Thoracic aorta (tissue), 2 donors: ENCODE results near the gene ARHGEF19. TPM values are rescaled to one million over a fixed set of nuclear protein-coding genes. Genes with fewer than 3 reads are reported as not detected.
A peak's percentile ranks its signal among the peaks of the same experiment; 100 is the strongest.

Experiments
- ATAC-seq: fragments of 150-250 bp; one replicate; pipeline ENCODE4 v1.8.0; 2017; ENCODE audit warnings: low read depth; ENCODE audit not compliant: insufficient number of reproducible peaks, low FRiP score
- DNase-seq: peaks from one replicate; pipeline ENCODE4 v3.0.0-alpha.2; 2020; ENCODE audit warnings: low spot score
- H3K27ac ChIP-seq, 2 donors: fragments of 200-600 bp; sonication (generic); 1 replicate in 1 of 2; 2 replicates in 1 of 2; pipeline ENCODE4 v1.5.1; 2016; ENCODE audit warnings: mild to moderate bottlenecking in 2 of 2, moderate library complexity in 2 of 2
- H3K27me3 ChIP-seq: fragments of 200-600 bp; sonication (generic); replicated peaks from 2 replicates; pipeline ENCODE4 v1.6.0; 2016; ENCODE audit warnings: mild to moderate bottlenecking; ENCODE audit not compliant: insufficient read depth
- H3K36me3 ChIP-seq: fragments of 200-600 bp; sonication (generic); one replicate; pipeline ENCODE4 v1.5.1; 2016
- H3K4me1 ChIP-seq, 2 donors: fragments of 200-600 bp; sonication (generic); 1 replicate in 1 of 2; 2 replicates in 1 of 2; pipeline versions ENCODE4 v1.5.1 to v1.6.0; 2016; ENCODE audit warnings: low read depth in 2 of 2, mild to moderate bottlenecking in 1 of 2; ENCODE audit not compliant: control insufficient read depth in 1 of 2
- H3K4me3 ChIP-seq: fragments of 200-600 bp; sonication (generic); 2 replicates; pipeline ENCODE4 v1.5.1; 2016; ENCODE audit warnings: mild to moderate bottlenecking
- H3K9me3 ChIP-seq: fragments of 200-600 bp; sonication (generic); 2 replicates; pipeline ENCODE4 v1.5.1; 2016
- total RNA-seq, 2 donors: library from RNA; depleted of rRNA; stranded (reverse); fragments of >200 nt; gene quantifications; one replicate each; pipeline versions ENCODE4 v1.1.0 to v1.2.3, GENCODE V29; 2016
- TF ChIP-seq, protein P1 (sequence below): fragments of 200-600 bp; sonication (generic); IDR thresholded peaks from one replicate; pipeline ENCODE4 v1.5.1; 2019; ENCODE audit warnings: antibody characterized with exemption

The ARHGEF19 gene
- total RNA-seq, 2 donors from 2014 or later, result 8.1 to 8.5 TPM

- no peak for DNase-seq
- TF ChIP-seq, protein P1, sequence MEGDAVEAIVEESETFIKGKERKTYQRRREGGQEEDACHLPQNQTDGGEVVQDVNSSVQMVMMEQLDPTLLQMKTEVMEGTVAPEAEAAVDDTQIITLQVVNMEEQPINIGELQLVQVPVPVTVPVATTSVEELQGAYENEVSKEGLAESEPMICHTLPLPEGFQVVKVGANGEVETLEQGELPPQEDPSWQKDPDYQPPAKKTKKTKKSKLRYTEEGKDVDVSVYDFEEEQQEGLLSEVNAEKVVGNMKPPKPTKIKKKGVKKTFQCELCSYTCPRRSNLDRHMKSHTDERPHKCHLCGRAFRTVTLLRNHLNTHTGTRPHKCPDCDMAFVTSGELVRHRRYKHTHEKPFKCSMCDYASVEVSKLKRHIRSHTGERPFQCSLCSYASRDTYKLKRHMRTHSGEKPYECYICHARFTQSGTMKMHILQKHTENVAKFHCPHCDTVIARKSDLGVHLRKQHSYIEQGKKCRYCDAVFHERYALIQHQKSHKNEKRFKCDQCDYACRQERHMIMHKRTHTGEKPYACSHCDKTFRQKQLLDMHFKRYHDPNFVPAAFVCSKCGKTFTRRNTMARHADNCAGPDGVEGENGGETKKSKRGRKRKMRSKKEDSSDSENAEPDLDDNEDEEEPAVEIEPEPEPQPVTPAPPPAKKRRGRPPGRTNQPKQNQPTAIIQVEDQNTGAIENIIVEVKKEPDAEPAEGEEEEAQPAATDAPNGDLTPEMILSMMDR, result no peak
- Histone ChIP-seq H3K9me3 (no peaks in the 10 kb centered on the region), H3K4me1 (peaks cover 60 to 82% of the 10 kb centered on the region in 2 donors), H3K27ac (peak overlapping the region; percentile 83 to 86), H3K36me3 (peaks cover 30% of the 10 kb centered on the region), H3K4me3 (no peak overlapping the region), H3K27me3 (no peaks in the 10 kb centered on the region)
- no peak for ATAC-seq
These were observed 38.2 kb upstream of the ARHGEF19 start for GRCh38 chr1:16250524-16251251.

DNA sequence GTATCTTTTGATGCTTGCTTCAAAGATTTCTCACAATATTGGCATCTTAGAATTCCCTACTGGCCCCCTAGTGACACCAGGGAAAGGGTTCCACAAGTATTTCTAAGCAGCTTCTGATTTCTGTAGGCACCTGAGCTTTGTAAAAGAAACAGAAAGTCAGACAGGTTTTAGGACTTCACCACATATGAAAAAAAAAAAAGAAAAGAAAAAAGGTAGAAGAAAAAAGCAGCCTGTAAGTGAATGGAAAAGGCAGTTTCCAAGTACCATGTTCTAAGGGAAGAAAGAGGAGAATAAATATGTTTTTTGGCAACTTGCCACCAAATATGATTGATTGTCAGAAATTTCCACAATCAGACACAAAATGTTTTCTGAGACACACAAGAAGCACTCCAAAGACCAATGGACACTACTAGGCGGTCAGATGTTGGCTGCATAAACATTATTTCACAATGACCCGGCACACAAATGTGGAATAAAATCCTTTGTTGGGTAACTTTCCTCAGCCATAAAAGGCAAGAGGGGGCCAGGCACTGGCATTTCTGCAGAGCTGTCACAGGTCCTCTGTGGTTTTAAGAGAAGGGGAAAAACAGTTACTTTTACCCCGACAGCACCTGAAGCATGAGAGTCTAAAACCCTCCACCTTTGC lies 37.3 kb upstream of the ARHGEF19 start:
- peak overlapping the region; percentile 53 for H3K4me3 ChIP-seq
- H3K27me3 ChIP-seq, result no peaks in the 10 kb centered on the region
- TF ChIP-seq, protein P1, result no peak
- peaks cover 22% of the 10 kb centered on the region for H3K36me3 ChIP-seq
- H3K9me3 ChIP-seq, result no peaks in the 10 kb centered on the region
- peaks cover 61 to 84% of the 10 kb centered on the region in 2 donors for H3K4me1 ChIP-seq
- peak; percentile 31 for DNase-seq
- peak; percentile 61 for ATAC-seq
- H3K27ac ChIP-seq, result peak overlapping the region; percentile 83 to 86

GRCh38 chr1:16248603-16249516 lies 36.4 kb upstream of the ARHGEF19 start:
- no peaks in the 10 kb centered on the region for H3K9me3 ChIP-seq
- ATAC-seq, result peak; percentile 40

DNA sequence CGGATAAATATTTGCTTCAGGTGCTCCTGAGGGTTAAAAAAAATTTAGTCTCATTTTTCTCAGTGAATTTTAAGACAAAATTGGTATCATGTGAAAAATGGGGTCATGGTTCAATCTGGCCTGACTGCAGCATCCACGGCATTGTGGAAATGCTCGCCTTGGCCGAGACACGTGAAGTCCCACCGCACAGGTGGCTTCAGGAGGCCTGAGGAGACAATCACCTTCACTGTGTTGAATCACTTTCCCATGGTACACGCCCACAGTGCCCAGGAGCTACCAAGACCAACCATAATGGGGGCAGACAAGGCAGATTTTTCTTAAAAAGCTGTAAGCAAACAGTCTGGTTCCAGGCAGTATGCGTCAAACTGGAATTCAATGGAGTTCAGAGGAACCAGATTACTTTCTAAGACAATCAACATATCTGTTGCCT lies 35.6 kb upstream of the ARHGEF19 start:
- no peak for DNase-seq
- H3K9me3 ChIP-seq, result no peaks in the 10 kb centered on the region
- ATAC-seq, result no peak
- H3K4me3 ChIP-seq, result peak overlapping the region; percentile 53
- TF ChIP-seq, protein P1, result no peak
- no peaks in the 10 kb centered on the region for H3K27me3 ChIP-seq
- peaks cover 18% of the 10 kb centered on the region for H3K36me3 ChIP-seq
- H3K27ac ChIP-seq, result peak overlapping the region; percentile 83 to 86
- H3K4me1 ChIP-seq, result peaks cover 53 to 79% of the 10 kb centered on the region in 2 donors

More at GRCh38 chr1:16248603-16249516, 36.4 kb upstream of the ARHGEF19 start:
- Histone ChIP-seq H3K4me1 (peaks cover 60 to 84% of the 10 kb centered on the region in 2 donors), H3K27ac (peak overlapping the region; percentile 83 to 86), H3K4me3 (peak overlapping the region; percentile 53), H3K27me3 (no peaks in the 10 kb centered on the region), H3K36me3 (peaks cover 20% of the 10 kb centered on the region)
- DNase-seq, result peak; percentile 50
- TF ChIP-seq, protein P1, result no peak
